Thoracic aorta (tissue), 2 donors: ENCODE results near the gene ABCE1. TPM values are rescaled to one million over a fixed set of nuclear protein-coding genes. Genes with fewer than 3 reads are reported as not detected.

ENCODE experiments used
- ATAC-seq: fragments of 150-250 bp; one replicate; pipeline ENCODE4 v1.8.0; 2017; ENCODE audit warnings: low read depth; ENCODE audit not compliant: insufficient number of reproducible peaks, low FRiP score
- DNase-seq: peaks from one replicate; pipeline ENCODE4 v3.0.0-alpha.2; 2020; ENCODE audit warnings: low spot score
- H3K27ac ChIP-seq, 2 donors: fragments of 200-600 bp; sonication (generic); 1 replicate in 1 of 2; 2 replicates in 1 of 2; pipeline ENCODE4 v1.5.1; 2016; ENCODE audit warnings: mild to moderate bottlenecking in 2 of 2, moderate library complexity in 2 of 2
- H3K27me3 ChIP-seq: fragments of 200-600 bp; sonication (generic); replicated peaks from 2 replicates; pipeline ENCODE4 v1.6.0; 2016; ENCODE audit warnings: mild to moderate bottlenecking; ENCODE audit not compliant: insufficient read depth
- H3K36me3 ChIP-seq: fragments of 200-600 bp; sonication (generic); one replicate; pipeline ENCODE4 v1.5.1; 2016
- H3K4me1 ChIP-seq, 2 donors: fragments of 200-600 bp; sonication (generic); 1 replicate in 1 of 2; 2 replicates in 1 of 2; pipeline versions ENCODE4 v1.5.1 to v1.6.0; 2016; ENCODE audit warnings: low read depth in 2 of 2, mild to moderate bottlenecking in 1 of 2; ENCODE audit not compliant: control insufficient read depth in 1 of 2
- H3K4me3 ChIP-seq: fragments of 200-600 bp; sonication (generic); 2 replicates; pipeline ENCODE4 v1.5.1; 2016; ENCODE audit warnings: mild to moderate bottlenecking
- H3K9me3 ChIP-seq: fragments of 200-600 bp; sonication (generic); 2 replicates; pipeline ENCODE4 v1.5.1; 2016
- total RNA-seq, 2 donors: library from RNA; depleted of rRNA; stranded (reverse); fragments of >200 nt; gene quantifications; one replicate each; pipeline versions ENCODE4 v1.1.0 to v1.2.3, GENCODE V29; 2016
- TF ChIP-seq, protein P1 (sequence below): fragments of 200-600 bp; sonication (generic); IDR thresholded peaks from one replicate; pipeline ENCODE4 v1.5.1; 2019; ENCODE audit warnings: antibody characterized with exemption

Gene ABCE1
- total RNA-seq = 10 to 100 TPM; 74.6 to 74.7 TPM

DNA sequence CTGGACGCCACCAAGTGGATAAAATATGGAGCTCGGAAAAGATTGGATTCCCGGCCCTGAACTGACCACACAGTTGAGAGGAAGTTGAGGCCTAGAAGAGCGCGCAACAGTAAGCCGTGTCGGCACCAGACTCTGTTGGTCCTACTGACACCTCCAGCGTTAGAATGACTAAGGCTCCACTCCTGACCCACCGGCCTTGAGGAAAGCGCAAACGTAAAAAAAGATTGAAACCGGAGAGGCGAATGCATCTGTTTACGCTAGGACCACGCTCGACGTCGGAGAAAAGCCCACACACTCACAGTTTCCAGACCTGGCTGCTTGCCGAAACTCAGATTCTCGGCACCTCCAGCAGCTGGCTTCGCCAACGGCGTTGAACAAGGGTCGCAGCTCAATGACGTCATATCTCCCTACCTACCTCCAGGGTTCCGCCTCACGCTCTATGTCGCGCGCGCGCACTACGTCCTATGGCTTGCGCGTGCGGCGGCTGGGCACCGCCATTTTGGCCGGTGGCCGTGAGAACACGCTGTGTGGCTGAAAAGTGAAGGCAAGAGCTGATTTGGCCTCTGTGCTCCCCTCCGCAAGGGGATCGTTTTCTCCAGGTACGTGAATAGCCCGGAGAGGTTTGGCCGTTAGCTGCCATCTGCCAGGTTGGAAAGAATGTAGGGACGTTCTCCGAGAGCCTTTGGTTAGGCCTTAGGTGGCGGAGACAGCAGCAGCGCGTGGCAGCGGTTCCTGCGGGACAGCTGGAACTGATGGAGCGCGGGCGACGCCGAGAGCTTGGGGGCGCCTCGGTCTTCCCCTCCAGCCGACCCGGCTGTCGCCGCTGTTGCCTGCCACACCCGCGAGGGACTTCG is at the start of gene ABCE1, which contains the start of gene ANAPC10:
TSS of gene ABCE1 (plus strand) at position 491 of the 854 bp plus-strand sequence. CDS start 6,102 bp downstream, outside the sequence.
TSS of gene ANAPC10 (minus strand) at position 376 of the 854 bp plus-strand sequence. CDS start 2,097 bp downstream, outside the sequence.
- Histone ChIP-seq H3K27me3 (no peaks in the 10 kb centered on the region), H3K4me1 (peaks cover 20 to 44% of the 10 kb centered on the region in 2 donors), H3K36me3 (peaks cover 10% of the 10 kb centered on the region), H3K4me3 (peak within 1 kb of the TSS; percentile 91), H3K9me3 (no peaks in the 10 kb centered on the region), H3K27ac (peak within 1 kb of the TSS; percentile 80)
- peak; percentile 99 for ATAC-seq
- DNase-seq = peak; percentile 94
- TF ChIP-seq, protein P1, sequence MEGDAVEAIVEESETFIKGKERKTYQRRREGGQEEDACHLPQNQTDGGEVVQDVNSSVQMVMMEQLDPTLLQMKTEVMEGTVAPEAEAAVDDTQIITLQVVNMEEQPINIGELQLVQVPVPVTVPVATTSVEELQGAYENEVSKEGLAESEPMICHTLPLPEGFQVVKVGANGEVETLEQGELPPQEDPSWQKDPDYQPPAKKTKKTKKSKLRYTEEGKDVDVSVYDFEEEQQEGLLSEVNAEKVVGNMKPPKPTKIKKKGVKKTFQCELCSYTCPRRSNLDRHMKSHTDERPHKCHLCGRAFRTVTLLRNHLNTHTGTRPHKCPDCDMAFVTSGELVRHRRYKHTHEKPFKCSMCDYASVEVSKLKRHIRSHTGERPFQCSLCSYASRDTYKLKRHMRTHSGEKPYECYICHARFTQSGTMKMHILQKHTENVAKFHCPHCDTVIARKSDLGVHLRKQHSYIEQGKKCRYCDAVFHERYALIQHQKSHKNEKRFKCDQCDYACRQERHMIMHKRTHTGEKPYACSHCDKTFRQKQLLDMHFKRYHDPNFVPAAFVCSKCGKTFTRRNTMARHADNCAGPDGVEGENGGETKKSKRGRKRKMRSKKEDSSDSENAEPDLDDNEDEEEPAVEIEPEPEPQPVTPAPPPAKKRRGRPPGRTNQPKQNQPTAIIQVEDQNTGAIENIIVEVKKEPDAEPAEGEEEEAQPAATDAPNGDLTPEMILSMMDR = no peak

DNA sequence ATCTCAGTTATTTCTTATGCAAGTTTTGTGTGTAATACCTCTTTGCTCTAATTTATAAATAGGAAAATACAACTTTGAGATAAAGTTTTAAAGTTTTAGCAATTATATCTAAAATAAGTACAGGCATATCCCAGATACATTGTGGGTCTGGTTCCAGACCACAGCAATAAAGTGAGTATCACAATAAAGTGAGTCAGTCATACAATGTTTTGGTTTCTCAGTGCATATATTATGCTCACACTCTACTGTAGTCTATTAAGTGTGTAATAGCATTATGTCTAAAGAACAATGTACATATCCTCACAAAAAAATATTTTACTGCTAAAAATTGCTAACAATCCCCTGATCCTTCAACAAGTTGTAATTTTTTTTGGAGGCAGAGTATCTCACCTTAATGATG is 49.3 kb upstream of the ABCE1 start:
- TF ChIP-seq, protein P1 = no peak
- no peaks in the 10 kb centered on the region for H3K36me3 ChIP-seq
- H3K27ac ChIP-seq = no peak overlapping the region
- DNase-seq = no peak
- H3K4me3 ChIP-seq = no peak overlapping the region
- no peaks in the 10 kb centered on the region for H3K27me3 ChIP-seq
- H3K4me1 ChIP-seq = no peaks in the 10 kb centered on the region
- ATAC-seq = no peak
- H3K9me3 ChIP-seq = no peaks in the 10 kb centered on the region

DNA sequence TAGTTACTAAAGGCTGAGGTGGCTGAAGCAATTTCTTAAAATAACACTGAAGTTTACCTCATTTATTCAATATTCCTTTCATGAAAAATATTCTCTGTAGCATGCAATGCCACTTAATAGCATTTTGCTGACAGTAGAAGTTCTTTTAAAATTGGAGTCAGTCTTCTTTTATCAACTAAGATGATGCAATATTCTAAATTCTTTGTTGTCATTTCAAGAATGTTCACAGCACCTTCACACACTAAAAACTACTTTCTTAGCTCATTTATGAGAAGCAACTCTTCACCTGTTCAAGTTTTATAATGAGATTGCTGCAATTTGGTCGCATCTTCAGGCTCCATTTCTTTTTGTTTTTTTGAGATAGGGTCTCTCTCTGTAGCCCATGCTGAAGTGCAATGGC is 48.9 kb upstream of the ABCE1 start:
- ATAC-seq = no peak
- H3K4me3 ChIP-seq = no peak overlapping the region

DNA sequence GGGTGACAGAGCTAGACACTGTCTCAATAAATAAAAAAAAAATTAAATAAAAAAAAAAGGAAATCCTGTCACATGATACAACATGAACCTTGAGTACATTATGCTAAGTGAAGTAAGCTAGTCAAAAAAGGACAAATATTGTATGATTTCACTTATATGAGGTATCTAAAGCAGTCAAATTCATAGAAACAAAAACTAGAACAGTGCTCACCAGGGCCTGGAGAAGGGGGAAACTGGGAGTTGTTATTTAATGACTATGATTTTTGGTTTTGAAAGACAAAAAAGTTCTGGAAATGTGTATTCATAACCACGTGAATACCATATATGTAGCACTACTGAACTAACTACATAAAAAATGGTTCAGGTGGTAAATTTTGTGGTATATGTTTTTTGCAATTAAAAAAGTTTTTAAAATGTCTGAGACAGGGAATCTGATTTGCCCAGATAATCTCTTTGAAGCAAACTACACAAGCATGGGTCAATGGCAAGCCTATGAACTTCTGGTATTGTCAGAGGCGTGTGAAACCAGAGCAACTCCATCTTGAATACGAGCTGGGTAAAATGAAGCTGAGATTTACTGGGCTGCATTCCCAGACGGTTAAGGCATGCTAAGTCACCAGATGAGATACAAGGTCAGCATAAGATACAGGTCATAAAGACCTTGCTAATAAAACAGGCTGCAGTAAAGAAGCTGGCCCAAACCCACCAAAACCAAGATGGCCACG is 42.4 kb upstream of the ABCE1 start:
- no peaks in the 10 kb centered on the region for H3K4me1 ChIP-seq
- no peaks in the 10 kb centered on the region for H3K36me3 ChIP-seq
- no peaks in the 10 kb centered on the region for H3K27me3 ChIP-seq
- TF ChIP-seq, protein P1 = no peak
- DNase-seq (no peak), ATAC-seq (no peak)
- no peak overlapping the region for H3K4me3 ChIP-seq
- H3K9me3 ChIP-seq = no peaks in the 10 kb centered on the region
- H3K27ac ChIP-seq = no peak overlapping the region

More for the DNA sequence above, 48.9 kb upstream of the ABCE1 start:
- TF ChIP-seq, protein P1 = no peak
- DNase-seq = no peak
- H3K36me3 ChIP-seq = no peaks in the 10 kb centered on the region
- H3K9me3 ChIP-seq = no peaks in the 10 kb centered on the region
- H3K27ac ChIP-seq = no peak overlapping the region
- no peaks in the 10 kb centered on the region for H3K4me1 ChIP-seq
- H3K27me3 ChIP-seq = no peaks in the 10 kb centered on the region
